ENCODE measurements around the gene FUT7. TPM values are rescaled to one million over a fixed set of nuclear protein-coding genes. Genes with fewer than 3 reads are reported as not detected.

The FUT7 gene
- total and polyA plus RNA-seq, 2 of the 13 experiments (the other 11 are each of a cell fraction or from before 2014, with no cell fraction given): 0.05 TPM; not detected in 1

DNA sequence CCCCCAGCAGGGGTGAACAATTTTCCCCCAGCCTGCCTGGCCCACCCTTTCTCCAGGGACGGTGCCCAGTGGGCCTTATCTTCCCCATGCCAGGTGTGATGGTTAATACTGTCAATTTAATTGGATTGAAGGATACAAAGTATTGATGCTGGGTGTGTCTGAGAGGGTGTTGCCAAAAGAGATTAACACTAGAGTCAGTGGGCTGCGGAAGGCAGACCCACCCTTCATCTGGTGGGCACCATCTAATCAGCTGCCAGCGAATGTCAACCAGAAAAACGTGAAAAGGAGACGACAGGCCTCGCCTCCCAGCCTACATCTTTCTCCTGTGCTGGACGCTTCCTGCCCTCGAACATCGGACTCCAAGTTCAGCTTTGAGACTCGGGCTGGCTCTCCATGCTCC lies 5.6 kb upstream of the FUT7 start:
- Histone ChIP-seq H3K36me3 (replicated peaks in 1 of 2; ENCODE audit: control insufficient read depth in 1 of 2, insufficient read depth in 2 of 2, low read length in 2 of 2) (no peaks in the 10 kb centered on the region), H2AFZ (ENCODE audit: low read length) (no peak overlapping the region), H3K9ac (ENCODE audit: insufficient read depth, low read depth, low read length) (no peak overlapping the region), H3K9me3 (ENCODE audit: low read length) (no peaks in the 10 kb centered on the region), H3K4me3 (replicated peaks in 1 of 3; ENCODE audit: insufficient read depth in 1 of 3, low read depth in 2 of 3, low read length in 3 of 3) (no peak overlapping the region), H3K4me1 (ENCODE audit: insufficient read depth, low read length) (peaks cover 26% of the 10 kb centered on the region), H3K27me3 (ENCODE audit: control insufficient read depth in 1 of 2, insufficient read depth in 2 of 2, low read length in 2 of 2) (no peaks in the 10 kb centered on the region), H4K20me1 (ENCODE audit: insufficient read depth, low read length) (no peaks in the 10 kb centered on the region), H3K4me2 (ENCODE audit: low read depth, low read length) (no peak overlapping the region), H3K79me2 (ENCODE audit: insufficient read depth, low read length) (no peaks in the 10 kb centered on the region), H3K27ac (ENCODE audit: extremely low read length, insufficient read depth, low read length) (no peak overlapping the region)
- FAIRE-seq (no peak), DNase-seq (ENCODE audit: low spot score) (no peak), ATAC-seq (no peak)
- WGBS (ENCODE audit: low lambda C conversion rate): 84% methylated on average over 10 of the region's 10 CpGs
- CTCF ChIA-PET (ENCODE audit: low intra/inter-chr PET ratio, low total read pairs): no interaction called here
- BruUV-seq (replicated peaks): no TSS peak
- POLR2A ChIA-PET: no interaction called here
- in situ Hi-C loops (cut with HindIII; ENCODE audit: extremely low pct_ligation_motif_present, low pct_unique_long_range_greater_than_20kb): loop anchor here (10.0 kb wide), 1 partner anchor 193 kb away; the partner anchor contains the start of genes AJM1 and PHPT1
- intact Hi-C loops (cut with micrococcal nuclease; ENCODE audit: unreplicated experiment): no loop called here
- TF ChIP-seq HDAC2 (CRISPR knock-in tag; IDR thresholded peaks at IDR 0.05): no peak
- TF ChIP-seq ZNF138 (CRISPR knock-in tag; IDR thresholded peaks at IDR 0.05; ENCODE audit: low read depth): no peak
- no peak for TF ChIP-seq TAF15 (IDR thresholded peaks at IDR 0.05; ENCODE audit: low read depth, low read length, poor library complexity, severe bottlenecking)
- TF ChIP-seq, protein P1, sequence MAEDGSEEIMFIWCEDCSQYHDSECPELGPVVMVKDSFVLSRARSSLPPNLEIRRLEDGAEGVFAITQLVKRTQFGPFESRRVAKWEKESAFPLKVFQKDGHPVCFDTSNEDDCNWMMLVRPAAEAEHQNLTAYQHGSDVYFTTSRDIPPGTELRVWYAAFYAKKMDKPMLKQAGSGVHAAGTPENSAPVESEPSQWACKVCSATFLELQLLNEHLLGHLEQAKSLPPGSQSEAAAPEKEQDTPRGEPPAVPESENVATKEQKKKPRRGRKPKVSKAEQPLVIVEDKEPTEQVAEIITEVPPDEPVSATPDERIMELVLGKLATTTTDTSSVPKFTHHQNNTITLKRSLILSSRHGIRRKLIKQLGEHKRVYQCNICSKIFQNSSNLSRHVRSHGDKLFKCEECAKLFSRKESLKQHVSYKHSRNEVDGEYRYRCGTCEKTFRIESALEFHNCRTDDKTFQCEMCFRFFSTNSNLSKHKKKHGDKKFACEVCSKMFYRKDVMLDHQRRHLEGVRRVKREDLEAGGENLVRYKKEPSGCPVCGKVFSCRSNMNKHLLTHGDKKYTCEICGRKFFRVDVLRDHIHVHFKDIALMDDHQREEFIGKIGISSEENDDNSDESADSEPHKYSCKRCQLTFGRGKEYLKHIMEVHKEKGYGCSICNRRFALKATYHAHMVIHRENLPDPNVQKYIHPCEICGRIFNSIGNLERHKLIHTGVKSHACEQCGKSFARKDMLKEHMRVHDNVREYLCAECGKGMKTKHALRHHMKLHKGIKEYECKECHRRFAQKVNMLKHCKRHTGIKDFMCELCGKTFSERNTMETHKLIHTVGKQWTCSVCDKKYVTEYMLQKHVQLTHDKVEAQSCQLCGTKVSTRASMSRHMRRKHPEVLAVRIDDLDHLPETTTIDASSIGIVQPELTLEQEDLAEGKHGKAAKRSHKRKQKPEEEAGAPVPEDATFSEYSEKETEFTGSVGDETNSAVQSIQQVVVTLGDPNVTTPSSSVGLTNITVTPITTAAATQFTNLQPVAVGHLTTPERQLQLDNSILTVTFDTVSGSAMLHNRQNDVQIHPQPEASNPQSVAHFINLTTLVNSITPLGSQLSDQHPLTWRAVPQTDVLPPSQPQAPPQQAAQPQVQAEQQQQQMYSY (CRISPR knock-in tag; IDR thresholded peaks at IDR 0.05): no peak
- no peak for TF ChIP-seq ZBTB42 (CRISPR knock-in tag; IDR thresholded peaks at IDR 0.05)
- TF ChIP-seq, protein P2, sequence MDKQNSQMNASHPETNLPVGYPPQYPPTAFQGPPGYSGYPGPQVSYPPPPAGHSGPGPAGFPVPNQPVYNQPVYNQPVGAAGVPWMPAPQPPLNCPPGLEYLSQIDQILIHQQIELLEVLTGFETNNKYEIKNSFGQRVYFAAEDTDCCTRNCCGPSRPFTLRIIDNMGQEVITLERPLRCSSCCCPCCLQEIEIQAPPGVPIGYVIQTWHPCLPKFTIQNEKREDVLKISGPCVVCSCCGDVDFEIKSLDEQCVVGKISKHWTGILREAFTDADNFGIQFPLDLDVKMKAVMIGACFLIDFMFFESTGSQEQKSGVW (CRISPR knock-in tag; IDR thresholded peaks at IDR 0.05; ENCODE audit: borderline replicate concordance): no peak
- TF ChIP-seq ZNF770 (CRISPR knock-in tag; IDR thresholded peaks at IDR 0.05): no peak
- TF ChIP-seq CEBPG (CRISPR knock-in tag; IDR thresholded peaks at IDR 0.05): no peak
- TF ChIP-seq SP140L (CRISPR knock-in tag; IDR thresholded peaks at IDR 0.05; ENCODE audit: borderline replicate concordance): no peak
- TF ChIP-seq, protein P3, sequence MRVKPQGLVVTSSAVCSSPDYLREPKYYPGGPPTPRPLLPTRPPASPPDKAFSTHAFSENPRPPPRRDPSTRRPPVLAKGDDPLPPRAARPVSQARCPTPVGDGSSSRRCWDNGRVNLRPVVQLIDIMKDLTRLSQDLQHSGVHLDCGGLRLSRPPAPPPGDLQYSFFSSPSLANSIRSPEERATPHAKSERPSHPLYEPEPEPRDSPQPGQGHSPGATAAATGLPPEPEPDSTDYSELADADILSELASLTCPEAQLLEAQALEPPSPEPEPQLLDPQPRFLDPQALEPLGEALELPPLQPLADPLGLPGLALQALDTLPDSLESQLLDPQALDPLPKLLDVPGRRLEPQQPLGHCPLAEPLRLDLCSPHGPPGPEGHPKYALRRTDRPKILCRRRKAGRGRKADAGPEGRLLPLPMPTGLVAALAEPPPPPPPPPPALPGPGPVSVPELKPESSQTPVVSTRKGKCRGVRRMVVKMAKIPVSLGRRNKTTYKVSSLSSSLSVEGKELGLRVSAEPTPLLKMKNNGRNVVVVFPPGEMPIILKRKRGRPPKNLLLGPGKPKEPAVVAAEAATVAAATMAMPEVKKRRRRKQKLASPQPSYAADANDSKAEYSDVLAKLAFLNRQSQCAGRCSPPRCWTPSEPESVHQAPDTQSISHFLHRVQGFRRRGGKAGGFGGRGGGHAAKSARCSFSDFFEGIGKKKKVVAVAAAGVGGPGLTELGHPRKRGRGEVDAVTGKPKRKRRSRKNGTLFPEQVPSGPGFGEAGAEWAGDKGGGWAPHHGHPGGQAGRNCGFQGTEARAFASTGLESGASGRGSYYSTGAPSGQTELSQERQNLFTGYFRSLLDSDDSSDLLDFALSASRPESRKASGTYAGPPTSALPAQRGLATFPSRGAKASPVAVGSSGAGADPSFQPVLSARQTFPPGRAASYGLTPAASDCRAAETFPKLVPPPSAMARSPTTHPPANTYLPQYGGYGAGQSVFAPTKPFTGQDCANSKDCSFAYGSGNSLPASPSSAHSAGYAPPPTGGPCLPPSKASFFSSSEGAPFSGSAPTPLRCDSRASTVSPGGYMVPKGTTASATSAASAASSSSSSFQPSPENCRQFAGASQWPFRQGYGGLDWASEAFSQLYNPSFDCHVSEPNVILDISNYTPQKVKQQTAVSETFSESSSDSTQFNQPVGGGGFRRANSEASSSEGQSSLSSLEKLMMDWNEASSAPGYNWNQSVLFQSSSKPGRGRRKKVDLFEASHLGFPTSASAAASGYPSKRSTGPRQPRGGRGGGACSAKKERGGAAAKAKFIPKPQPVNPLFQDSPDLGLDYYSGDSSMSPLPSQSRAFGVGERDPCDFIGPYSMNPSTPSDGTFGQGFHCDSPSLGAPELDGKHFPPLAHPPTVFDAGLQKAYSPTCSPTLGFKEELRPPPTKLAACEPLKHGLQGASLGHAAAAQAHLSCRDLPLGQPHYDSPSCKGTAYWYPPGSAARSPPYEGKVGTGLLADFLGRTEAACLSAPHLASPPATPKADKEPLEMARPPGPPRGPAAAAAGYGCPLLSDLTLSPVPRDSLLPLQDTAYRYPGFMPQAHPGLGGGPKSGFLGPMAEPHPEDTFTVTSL (CRISPR knock-in tag; IDR thresholded peaks at IDR 0.05; ENCODE audit: borderline replicate concordance): no peak
- TF ChIP-seq NR2F2 (IDR thresholded peaks at IDR 0.05; ENCODE audit: borderline replicate concordance, low read depth): no peak
- no peak for TF ChIP-seq ZFP1 (CRISPR knock-in tag; IDR thresholded peaks at IDR 0.05)
